Ectodermal cell (in vitro differentiated cells): ENCODE measurements around the gene GPR68.

Source experiments
- H3K27ac ChIP-seq: 2 replicates; pipeline ENCODE4 v1.7.0; 2013; ENCODE audit warnings: mild to moderate bottlenecking, low read depth, low read length; ENCODE audit not compliant: insufficient read depth, poor library complexity, severe bottlenecking
- H3K27me3 ChIP-seq: 2 replicates; pipeline ENCODE4 v1.7.0; 2013; ENCODE audit warnings: mild to moderate bottlenecking, low read length; ENCODE audit not compliant: insufficient read depth, control insufficient read depth, poor library complexity, severe bottlenecking
- H3K36me3 ChIP-seq: one replicate; pipeline ENCODE4 v1.7.0; 2013; ENCODE audit warnings: low read length; ENCODE audit not compliant: control insufficient read depth, insufficient read depth
- H3K4me1 ChIP-seq: one replicate; pipeline ENCODE4 v1.7.0; 2013; ENCODE audit warnings: low read length; ENCODE audit not compliant: control insufficient read depth, insufficient read depth
- H3K4me3 ChIP-seq: 2 replicates; pipeline ENCODE4 v1.7.0; 2013; ENCODE audit warnings: low read depth, low read length, control low read depth; ENCODE audit not compliant: insufficient read depth
- H3K9me3 ChIP-seq: 2 replicates; pipeline ENCODE4 v1.7.0; 2013; ENCODE audit warnings: mild to moderate bottlenecking, low read length, moderate library complexity; ENCODE audit not compliant: control insufficient read depth
- WGBS, 2 experiments: methylation state at CpG; one replicate each; pipeline ENCODE4 v1.1.7; 2013; ENCODE audit warnings: missing lambda C conversion rate in 2 of 2; 5-methylcytosine and 5-hydroxymethylcytosine counted together

The GPR68 gene

DNA sequence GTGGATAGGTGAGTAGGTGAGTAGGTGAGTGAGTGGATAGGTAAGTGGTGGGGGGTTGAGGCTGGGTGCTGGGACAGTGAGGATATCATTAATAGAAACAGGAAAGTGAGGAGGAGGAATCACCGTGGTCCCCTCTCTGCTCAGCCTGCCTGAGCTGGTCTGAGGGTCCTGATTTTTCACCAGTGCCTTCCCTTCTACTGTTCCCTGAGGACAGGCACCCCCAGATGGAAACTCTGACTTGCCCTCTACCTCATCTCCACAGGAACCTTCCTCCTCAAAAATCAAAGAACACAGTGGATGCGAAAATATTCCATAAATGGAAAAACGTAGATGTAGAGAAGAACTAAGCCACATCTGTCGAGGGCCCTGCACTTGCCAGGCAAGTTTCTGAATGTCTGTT lies 1.9 kb downstream of the GPR68 start:
- Histone ChIP-seq H3K4me1 (peaks cover 8% of the 10 kb centered on the region), H3K27me3 (no peaks in the 10 kb centered on the region), H3K27ac (no peak overlapping the region), H3K9me3 (no peaks in the 10 kb centered on the region), H3K4me3 (no peak overlapping the region), H3K36me3 (no peaks in the 10 kb centered on the region)
- WGBS, 2 experiments, result 93 to 95% methylated on average over 4 of the region's 4 CpGs

DNA sequence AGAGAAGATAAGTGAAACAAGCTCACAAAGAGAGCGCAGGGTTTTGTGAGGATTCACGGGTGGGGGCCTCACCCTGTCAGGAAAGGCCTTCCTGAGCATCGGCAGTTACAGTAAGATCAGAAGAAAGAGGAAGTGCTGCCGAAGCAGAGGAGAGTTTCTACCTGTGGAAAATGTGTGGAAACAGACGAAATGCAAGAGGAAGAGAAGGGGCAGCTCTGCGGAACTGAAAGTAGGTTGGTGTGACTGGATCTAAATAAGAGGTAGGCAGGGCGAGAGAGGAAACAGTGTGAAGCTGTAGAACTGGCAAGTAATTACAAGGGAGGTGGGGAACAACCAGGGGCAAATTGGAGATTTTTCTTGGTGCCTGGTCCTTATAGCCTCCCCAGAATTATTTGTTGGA lies 2.6 kb downstream of the GPR68 start:
- WGBS, 2 experiments, result 92 to 93% methylated on average over 7 of the region's 7 CpGs
- H3K4me1 ChIP-seq, result peaks cover 8% of the 10 kb centered on the region
- H3K36me3 ChIP-seq, result no peaks in the 10 kb centered on the region
- no peaks in the 10 kb centered on the region for H3K27me3 ChIP-seq
- no peak overlapping the region for H3K27ac ChIP-seq
- H3K4me3 ChIP-seq, result no peak overlapping the region
- H3K9me3 ChIP-seq, result no peaks in the 10 kb centered on the region

DNA sequence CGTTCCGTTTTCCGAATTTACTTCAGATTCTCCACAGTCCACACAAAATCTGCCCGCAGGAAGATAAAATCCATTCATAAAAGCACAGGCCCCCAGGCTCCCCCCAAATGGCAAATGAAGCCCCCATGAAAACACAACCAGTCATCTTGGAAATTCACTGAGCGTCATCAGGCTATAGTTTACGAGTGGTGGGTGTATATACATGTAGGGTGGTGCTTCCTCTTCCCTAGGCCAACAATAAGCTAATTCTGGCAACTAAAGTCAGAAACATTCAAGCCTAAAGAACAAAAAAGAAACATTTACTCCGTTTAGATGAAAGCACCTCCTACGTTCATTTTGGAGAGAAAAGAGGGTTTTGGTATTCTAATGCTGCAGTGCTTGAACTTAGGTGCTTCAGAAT lies 5.8 kb downstream of the GPR68 start:
- Histone ChIP-seq H3K27me3 (no peaks in the 10 kb centered on the region), H3K4me1 (no peaks in the 10 kb centered on the region), H3K27ac (no peak overlapping the region), H3K4me3 (no peak overlapping the region), H3K9me3 (no peaks in the 10 kb centered on the region), H3K36me3 (no peaks in the 10 kb centered on the region)
- 81 to 87% methylated on average over 8 of the region's 8 CpGs for WGBS, 2 experiments

DNA sequence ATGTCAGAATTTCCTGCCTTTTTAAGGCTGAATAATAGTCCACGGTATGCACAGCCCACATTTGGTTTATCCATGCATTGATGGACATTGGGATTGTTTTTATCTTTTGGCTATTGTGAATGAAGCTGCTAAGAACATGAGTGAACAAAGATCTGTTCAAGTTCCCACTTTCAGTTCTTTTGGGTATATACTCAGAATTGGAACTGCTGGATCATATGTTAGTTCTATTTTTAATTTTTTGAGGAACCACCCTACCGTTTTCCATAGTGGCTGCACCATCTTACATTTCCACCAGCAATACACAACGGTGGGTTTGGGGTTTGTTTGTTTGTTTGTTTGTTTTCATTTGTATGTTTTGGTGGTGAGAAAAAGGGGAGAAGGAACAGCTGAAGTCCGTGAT lies 6.4 kb downstream of the GPR68 start:
- Histone ChIP-seq H3K27ac (no peak overlapping the region), H3K36me3 (no peaks in the 10 kb centered on the region), H3K4me3 (no peak overlapping the region), H3K27me3 (no peaks in the 10 kb centered on the region), H3K4me1 (no peaks in the 10 kb centered on the region), H3K9me3 (no peaks in the 10 kb centered on the region)
- WGBS, 2 experiments, result 88 to 91% methylated on average over 2 to 4 of the region's 4 CpGs

DNA sequence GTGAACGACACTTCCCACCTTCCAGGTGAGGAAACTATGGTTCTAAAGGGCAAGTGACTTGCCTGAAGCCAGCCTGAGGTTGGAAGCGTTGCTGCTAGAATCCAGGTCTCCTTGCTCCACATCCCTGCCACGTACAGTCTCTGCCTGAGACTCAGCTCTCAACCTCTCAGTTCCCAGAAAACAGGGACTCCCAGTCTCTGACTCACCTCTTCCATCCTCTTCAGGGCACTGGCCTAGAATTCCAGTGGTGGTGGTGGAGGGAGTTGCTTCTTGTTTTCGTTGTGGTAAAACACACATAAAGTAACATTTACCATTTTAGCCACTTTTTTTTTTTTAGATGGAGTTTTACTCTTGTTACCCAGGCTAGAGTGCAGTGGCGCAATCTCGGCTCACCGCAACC lies 7.3 kb downstream of the GPR68 start:
- WGBS, 2 experiments, result 94 to 96% methylated on average over 6 of the region's 7 CpGs
- Histone ChIP-seq H3K4me1 (no peaks in the 10 kb centered on the region), H3K27me3 (no peaks in the 10 kb centered on the region), H3K27ac (no peak overlapping the region), H3K4me3 (no peak overlapping the region), H3K9me3 (no peaks in the 10 kb centered on the region), H3K36me3 (no peaks in the 10 kb centered on the region)

DNA sequence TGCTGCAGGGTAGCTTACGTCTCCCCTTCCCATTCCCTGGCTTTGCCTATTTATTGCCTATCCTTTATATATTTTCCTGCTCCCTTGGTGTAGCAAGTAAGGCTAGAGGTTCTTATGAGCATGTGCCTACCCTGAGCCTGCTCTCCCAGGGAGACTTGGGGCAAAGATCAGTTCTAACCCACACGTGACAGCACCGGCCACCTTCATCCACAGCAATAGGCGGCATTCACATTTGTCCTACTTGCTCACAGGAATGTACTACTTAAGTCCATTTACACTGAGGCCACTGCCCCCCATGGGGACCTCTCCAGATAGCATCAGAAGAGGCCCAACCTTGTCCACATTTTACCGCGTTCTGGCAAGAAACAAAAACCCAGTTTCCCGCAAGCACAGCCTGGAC lies 8.7 kb downstream of the GPR68 start:
- H3K27ac ChIP-seq, result no peak overlapping the region
- H3K4me3 ChIP-seq, result no peak overlapping the region
- 93 to 94% methylated on average over 7 of the region's 7 CpGs for WGBS, 2 experiments
- H3K27me3 ChIP-seq, result no peaks in the 10 kb centered on the region
- H3K9me3 ChIP-seq, result no peaks in the 10 kb centered on the region
- H3K36me3 ChIP-seq, result no peaks in the 10 kb centered on the region
- H3K4me1 ChIP-seq, result no peaks in the 10 kb centered on the region

DNA sequence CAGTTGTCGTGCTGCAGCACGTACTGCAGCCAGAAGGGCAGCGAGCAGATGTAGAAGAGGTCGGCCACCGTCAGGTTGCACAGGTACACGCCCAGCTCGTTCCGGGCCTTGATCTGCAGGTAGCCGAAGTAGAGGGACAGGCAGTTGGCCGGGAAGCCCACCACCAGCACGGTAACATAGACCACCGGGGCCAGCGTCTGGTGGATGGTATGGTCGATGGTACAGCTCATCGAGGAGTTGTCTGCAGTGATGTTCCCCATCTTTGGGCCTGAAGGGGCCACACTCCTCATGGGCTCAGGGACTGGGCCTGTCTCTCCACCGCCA lies 9.8 kb downstream of the GPR68 start:
- no peaks in the 10 kb centered on the region for H3K9me3 ChIP-seq
- H3K36me3 ChIP-seq, result no peaks in the 10 kb centered on the region
- H3K4me1 ChIP-seq, result no peaks in the 10 kb centered on the region
- 95 to 97% methylated on average over 16 of the region's 16 CpGs for WGBS, 2 experiments
- H3K27me3 ChIP-seq, result no peaks in the 10 kb centered on the region
- no peak overlapping the region for H3K27ac ChIP-seq
- no peak overlapping the region for H3K4me3 ChIP-seq

DNA sequence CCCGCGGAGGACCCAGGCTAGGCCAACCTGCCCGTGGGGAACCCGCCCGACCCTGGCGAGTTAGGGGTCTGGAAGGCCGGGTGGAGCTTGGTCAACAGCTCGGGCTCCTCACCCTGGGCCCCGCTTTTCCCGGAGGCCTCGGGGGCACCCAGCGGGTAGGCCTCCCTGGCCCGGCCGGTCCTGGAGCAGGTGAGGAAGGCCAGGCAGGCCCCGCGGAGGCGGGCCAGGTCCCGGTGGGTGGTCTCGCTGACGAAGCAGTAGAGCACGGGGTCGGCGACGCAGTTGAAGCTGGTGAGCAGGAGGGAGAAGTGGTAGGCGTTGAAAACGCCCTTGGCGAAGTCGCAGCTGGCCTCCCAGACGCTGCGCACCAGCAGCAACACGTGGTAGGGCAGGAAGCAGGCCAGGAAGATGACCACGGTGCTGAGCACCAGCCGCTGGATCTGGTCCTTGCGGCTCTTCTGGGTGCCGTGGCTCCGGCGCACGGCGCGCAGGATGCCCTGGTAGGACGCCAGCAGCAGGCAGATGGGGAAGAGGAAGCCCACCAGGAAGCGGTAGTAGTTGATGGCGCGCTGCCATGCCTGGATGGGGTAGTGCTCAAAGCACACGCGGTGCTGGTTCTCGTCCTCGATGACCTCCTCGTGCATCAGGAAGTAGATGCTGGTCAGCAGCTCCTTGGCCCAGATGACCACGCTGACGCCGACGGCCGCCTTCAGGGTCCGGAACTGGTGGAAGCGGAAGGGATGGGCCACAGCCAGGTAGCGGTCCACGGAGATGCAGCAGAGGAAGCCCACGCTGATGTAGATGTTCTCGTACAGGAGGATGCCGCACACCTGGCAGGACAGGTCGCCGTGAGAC lies 10.3 kb downstream of the GPR68 start:
- Histone ChIP-seq H3K27me3 (no peaks in the 10 kb centered on the region), H3K27ac (no peak overlapping the region), H3K4me1 (no peaks in the 10 kb centered on the region), H3K36me3 (no peaks in the 10 kb centered on the region), H3K4me3 (no peak overlapping the region), H3K9me3 (no peaks in the 10 kb centered on the region)
- 95 to 96% methylated on average over 63 of the region's 63 CpGs for WGBS, 2 experiments

DNA sequence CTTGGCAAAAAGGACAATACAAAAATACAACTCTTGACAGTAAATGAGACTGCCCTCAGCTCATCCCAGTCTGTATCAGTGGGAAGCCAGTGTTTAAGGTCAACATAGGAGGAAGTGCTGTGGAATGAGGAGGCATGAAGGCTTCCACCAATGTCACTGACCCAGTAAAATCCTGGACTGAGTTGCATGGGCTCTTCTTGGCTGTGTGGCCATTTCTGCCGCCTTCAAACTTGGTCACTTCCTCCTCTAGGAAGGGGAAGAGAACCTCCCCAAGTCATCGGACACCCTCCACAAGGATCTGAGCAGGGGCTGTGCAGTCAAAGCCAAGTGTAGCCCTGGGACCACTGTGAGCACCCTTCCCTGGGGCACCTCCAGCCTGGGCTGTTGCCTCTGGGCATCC lies 11.9 kb downstream of the GPR68 start:
- no peak overlapping the region for H3K27ac ChIP-seq
- H3K27me3 ChIP-seq, result no peaks in the 10 kb centered on the region
- H3K9me3 ChIP-seq, result no peaks in the 10 kb centered on the region
- H3K4me1 ChIP-seq, result no peaks in the 10 kb centered on the region
- no peaks in the 10 kb centered on the region for H3K36me3 ChIP-seq
- WGBS, 2 experiments, result 88 to 94% methylated on average over 2 of the region's 2 CpGs
- H3K4me3 ChIP-seq, result no peak overlapping the region

DNA sequence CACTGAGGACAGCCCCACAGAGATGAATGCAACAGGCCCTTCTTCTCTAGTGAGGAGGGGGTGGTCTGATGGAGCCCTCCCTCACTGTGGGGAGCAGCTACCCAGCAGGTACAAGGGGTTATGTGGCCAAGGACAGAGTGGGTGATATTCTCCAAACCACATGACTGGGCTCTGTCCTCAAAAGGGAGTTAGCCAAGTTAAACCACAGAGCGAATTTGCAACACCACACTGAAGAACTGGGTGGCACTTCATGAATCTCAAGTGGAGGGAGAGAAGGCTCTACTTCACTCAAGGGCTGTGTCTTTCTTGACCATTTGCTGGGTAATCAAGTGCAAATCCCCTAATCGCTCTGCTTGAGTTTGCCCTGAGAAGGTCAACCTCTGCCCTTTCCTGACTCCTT lies 12.5 kb downstream of the GPR68 start:
- Histone ChIP-seq H3K4me3 (no peak overlapping the region), H3K36me3 (no peaks in the 10 kb centered on the region), H3K27ac (no peak overlapping the region), H3K9me3 (no peaks in the 10 kb centered on the region), H3K4me1 (no peaks in the 10 kb centered on the region), H3K27me3 (no peaks in the 10 kb centered on the region)
- 94 to 96% methylated on average over 2 of the region's 2 CpGs for WGBS, 2 experiments

DNA sequence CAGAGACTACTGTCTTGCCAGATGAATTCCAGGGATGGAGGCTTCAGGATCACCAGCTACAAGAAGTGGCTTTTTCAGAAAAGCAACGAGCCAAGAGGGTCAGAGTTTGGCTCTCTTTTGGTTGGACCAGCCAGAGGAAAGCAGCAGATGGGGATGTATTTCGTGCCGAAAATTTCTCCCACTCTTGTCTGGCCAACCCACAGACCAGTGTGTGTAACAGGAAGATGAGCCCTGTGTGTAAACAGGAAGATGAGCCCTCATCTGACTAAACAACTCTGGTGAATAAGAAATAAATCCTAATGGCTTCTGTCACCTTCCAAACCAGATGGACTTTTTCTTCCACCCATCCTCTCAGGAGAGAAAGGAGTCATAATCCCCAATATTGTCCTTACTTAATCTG lies 13.1 kb downstream of the GPR68 start:
- no peaks in the 10 kb centered on the region for H3K36me3 ChIP-seq
- WGBS, 2 experiments, result 94 to 96% methylated on average over 3 of the region's 3 CpGs

More for the DNA sequence above, 13.1 kb downstream of the GPR68 start:
- Histone ChIP-seq H3K27me3 (no peaks in the 10 kb centered on the region), H3K9me3 (no peaks in the 10 kb centered on the region), H3K27ac (no peak overlapping the region), H3K4me1 (no peaks in the 10 kb centered on the region), H3K4me3 (no peak overlapping the region)
